Glutamatergic neuron (in vitro differentiated cells): ENCODE measurements around the gene TRMT2A. TPM values are rescaled to one million over a fixed set of nuclear protein-coding genes. Genes with fewer than 3 reads are reported as not detected.

Experiments used
- DNase-seq: peaks from one replicate; pipeline ENCODE4 v3.0.0; 2022
- H3K27ac Mint-ChIP-seq: one replicate; pipeline ENCODE4 v1.8.0; 2020; ENCODE audit warnings: mild to moderate bottlenecking, mixed read lengths, inconsistent platforms; ENCODE audit not compliant: unreplicated experiment
- H3K27me3 Mint-ChIP-seq: one replicate; pipeline ENCODE4 v1.8.0; 2020; ENCODE audit warnings: mild to moderate bottlenecking, moderate library complexity, mixed read lengths, inconsistent platforms; ENCODE audit not compliant: unreplicated experiment
- H3K36me3 Mint-ChIP-seq: one replicate; pipeline ENCODE4 v1.8.0; 2020; ENCODE audit warnings: mild to moderate bottlenecking, mixed read lengths, inconsistent platforms; ENCODE audit not compliant: unreplicated experiment
- H3K4me1 Mint-ChIP-seq: one replicate; pipeline ENCODE4 v1.8.0; 2020; ENCODE audit warnings: mild to moderate bottlenecking, low read depth, mixed read lengths, inconsistent platforms; ENCODE audit not compliant: unreplicated experiment
- H3K4me3 Mint-ChIP-seq: one replicate; pipeline ENCODE4 v1.8.0; 2020; ENCODE audit warnings: mild to moderate bottlenecking, mixed read lengths, inconsistent platforms; ENCODE audit not compliant: unreplicated experiment
- H3K9me3 Mint-ChIP-seq: one replicate; pipeline ENCODE4 v1.8.0; 2020; ENCODE audit warnings: mild to moderate bottlenecking, moderate library complexity, mixed read lengths, inconsistent platforms; ENCODE audit not compliant: unreplicated experiment
- total RNA-seq: library from RNA; stranded (reverse); fragmentation: NEBNext Ultra II Directional; extraction: Animal tissue kit (Norgen Biotek cat#: 25700); gene quantifications from one replicate; pipeline ENCODE4 v1.2.1, GENCODE V29; 2021; ENCODE audit not compliant: unreplicated experiment
- TF ChIP-seq, protein P1 (sequence below): fragments of 200-600 bp; sonication (generic); IDR thresholded peaks from one replicate; pipeline ENCODE4 v1.5.0; 2021; ENCODE audit not compliant: partially characterized antibody, unreplicated experiment

The TRMT2A gene
- total RNA-seq, 1 donor from 2014 or later, result 62.1 TPM

DNA sequence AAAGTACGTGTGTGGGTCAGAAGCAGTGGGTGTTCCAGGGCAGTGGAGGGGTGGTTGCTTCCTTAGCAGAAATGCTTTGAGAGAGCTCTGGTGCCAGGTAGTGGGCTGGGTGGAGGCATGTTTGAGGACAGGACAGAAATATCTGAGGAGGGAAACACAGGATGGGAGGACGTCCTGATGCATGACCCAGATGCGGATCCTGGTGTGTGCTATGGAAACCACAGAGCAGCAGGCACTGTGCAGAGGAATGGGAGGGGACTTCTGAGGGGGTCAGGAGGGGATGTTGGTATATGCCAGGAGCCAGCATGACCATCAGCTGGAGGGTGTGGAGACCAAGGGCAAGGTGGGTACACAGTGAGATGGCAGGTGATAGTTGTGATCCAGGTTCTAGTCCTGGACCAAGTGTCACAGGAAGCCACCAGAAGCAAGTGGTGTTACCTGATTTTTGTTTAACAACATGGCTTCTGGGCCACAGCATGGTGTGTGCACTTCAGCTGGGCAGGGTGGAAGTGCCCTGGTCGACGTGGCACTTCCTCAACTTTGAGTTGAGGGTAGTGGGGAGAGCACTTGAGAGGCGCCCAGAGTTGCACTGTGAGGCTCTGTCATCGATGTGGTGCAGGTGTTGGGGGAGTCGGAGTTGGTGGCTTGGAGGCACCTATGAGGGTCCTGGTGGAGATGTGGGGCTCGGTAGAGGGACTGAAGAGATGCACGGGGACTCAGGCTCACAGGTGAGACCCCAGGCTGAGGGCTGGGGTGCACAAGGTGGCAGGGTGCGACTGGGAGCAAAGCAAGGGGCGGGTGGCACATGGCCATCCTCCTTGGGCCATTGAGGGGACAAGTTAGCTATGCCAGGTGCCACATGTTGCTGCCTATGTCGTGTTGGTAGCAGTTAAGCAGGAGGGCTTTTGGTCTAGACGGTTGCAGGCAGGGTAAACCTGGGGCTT lies 29.4 kb downstream of the TRMT2A start:
- Mint-ChIP-seq H3K27ac (peak overlapping the region; percentile 28), H3K36me3 (no peaks in the 10 kb centered on the region), H3K9me3 (peaks cover 14% of the 10 kb centered on the region), H3K4me3 (no peak overlapping the region), H3K4me1 (peaks cover 23% of the 10 kb centered on the region), H3K27me3 (peaks cover 5% of the 10 kb centered on the region)
- TF ChIP-seq, protein P1, sequence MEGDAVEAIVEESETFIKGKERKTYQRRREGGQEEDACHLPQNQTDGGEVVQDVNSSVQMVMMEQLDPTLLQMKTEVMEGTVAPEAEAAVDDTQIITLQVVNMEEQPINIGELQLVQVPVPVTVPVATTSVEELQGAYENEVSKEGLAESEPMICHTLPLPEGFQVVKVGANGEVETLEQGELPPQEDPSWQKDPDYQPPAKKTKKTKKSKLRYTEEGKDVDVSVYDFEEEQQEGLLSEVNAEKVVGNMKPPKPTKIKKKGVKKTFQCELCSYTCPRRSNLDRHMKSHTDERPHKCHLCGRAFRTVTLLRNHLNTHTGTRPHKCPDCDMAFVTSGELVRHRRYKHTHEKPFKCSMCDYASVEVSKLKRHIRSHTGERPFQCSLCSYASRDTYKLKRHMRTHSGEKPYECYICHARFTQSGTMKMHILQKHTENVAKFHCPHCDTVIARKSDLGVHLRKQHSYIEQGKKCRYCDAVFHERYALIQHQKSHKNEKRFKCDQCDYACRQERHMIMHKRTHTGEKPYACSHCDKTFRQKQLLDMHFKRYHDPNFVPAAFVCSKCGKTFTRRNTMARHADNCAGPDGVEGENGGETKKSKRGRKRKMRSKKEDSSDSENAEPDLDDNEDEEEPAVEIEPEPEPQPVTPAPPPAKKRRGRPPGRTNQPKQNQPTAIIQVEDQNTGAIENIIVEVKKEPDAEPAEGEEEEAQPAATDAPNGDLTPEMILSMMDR, result no peak
- DNase-seq, result no peak

DNA sequence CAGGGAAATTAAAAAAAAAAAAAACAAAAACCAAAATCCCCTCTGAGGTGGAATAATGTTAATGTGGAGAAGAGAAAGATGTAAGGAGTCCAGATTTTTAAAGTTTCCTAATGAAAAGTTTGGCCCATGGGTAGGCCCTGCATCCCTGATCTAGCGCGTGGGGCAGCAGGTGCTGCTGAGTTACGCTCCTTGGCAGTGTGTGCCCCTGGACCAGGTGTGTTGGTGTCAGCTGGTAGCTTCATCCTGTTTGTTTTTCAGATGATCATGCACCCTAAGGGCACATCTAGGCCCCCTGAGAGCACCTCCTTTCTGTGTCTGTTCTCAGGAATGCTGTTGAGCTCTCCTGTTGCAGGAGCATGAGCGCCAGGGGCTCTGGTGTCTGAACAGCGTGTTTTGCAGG lies 30.3 kb downstream of the TRMT2A start:
- TF ChIP-seq, protein P1, result no peak
- Mint-ChIP-seq H3K36me3 (no peaks in the 10 kb centered on the region), H3K27me3 (peaks cover 5% of the 10 kb centered on the region), H3K9me3 (peaks cover 12% of the 10 kb centered on the region), H3K4me1 (peaks cover 25% of the 10 kb centered on the region), H3K27ac (no peak overlapping the region), H3K4me3 (no peak overlapping the region)
- DNase-seq, result no peak

DNA sequence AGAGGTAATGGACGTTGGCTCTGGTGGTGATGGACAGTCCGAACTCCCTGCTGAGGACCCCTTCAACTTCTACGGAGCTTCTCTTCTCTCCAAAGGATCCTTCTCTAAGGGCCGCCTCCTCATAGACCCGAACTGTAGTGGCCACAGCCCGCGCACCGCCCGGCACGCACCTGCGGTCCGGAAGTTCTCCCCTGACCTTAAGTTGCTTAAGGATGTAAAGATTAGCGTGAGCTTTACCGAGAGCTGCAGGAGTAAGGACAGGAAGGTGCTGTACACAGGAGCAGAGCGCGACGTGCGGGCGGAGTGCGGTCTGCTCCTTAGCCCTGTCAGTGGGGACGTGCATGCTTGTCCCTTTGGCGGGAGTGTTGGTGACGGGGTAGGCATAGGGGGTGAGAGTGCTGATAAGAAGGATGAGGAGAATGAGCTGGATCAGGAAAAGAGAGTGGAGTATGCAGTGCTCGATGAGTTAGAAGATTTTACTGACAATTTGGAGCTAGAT lies 30.9 kb downstream of the TRMT2A start:
- Mint-ChIP-seq H3K27me3 (peaks cover 8% of the 10 kb centered on the region), H3K4me3 (no peak overlapping the region), H3K4me1 (peaks cover 29% of the 10 kb centered on the region), H3K27ac (no peak overlapping the region), H3K36me3 (no peaks in the 10 kb centered on the region), H3K9me3 (peaks cover 17% of the 10 kb centered on the region)
- no peak for DNase-seq
- TF ChIP-seq, protein P1, result no peak

DNA sequence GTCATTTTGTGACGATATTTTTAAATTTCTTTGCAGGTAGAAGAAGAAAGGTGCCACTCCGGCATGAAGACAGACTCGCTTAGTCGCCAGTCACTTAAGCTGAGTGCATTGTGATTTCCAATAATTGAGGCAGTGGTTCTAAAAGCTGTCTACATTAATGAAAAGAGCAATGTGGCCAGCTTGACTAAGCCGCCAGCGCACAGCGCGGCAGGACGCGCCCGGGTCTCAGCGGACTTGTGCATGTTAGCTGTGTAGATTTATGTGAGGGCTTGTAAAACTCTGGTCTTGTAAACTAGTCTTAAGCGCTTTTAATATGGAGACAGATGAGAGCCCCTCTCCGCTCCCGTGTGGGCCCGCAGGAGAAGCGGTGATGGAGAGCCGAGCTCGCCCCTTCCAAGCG lies 31.4 kb downstream of the TRMT2A start:
- Mint-ChIP-seq H3K4me3 (peak overlapping the region; percentile 1), H3K27me3 (peaks cover 12% of the 10 kb centered on the region), H3K4me1 (peaks cover 29% of the 10 kb centered on the region), H3K27ac (no peak overlapping the region), H3K36me3 (no peaks in the 10 kb centered on the region), H3K9me3 (peaks cover 20% of the 10 kb centered on the region)
- TF ChIP-seq, protein P1, result no peak
- DNase-seq, result no peak
